Measurements from ENCODE around the gene ZC3H12D.

ZC3H12D gene

GRCh38 chr6:149484733-149485700 lies at the start of gene ZC3H12D:
ZC3H12D (minus strand) TSS chr6:149485014; CDS start chr6:149474543, 10,471 bp downstream.
- Histone ChIP-seq H3K27ac (ENCODE audit: low read depth, low read length) (no peak within 1 kb of the TSS), H3K79me2 (ENCODE audit: control insufficient read depth, insufficient read depth, low read length, unreplicated experiment) (no peaks in the 10 kb centered on the region), H3K27me3 (ENCODE audit: insufficient read depth, low read length) (no peaks in the 10 kb centered on the region), H3K4me3 (ENCODE audit: low read depth, low read length) (no peak within 1 kb of the TSS), H3K4me1 (ENCODE audit: control insufficient read depth, insufficient read depth, low read length, unreplicated experiment) (peaks cover 11% of the 10 kb centered on the region), H2AFZ (ENCODE audit: low read length, unreplicated experiment) (no peak within 1 kb of the TSS), H3K36me3 (ENCODE audit: insufficient read depth, low read length) (no peaks in the 10 kb centered on the region)

GRCh38 chr6:149529650-149530049 lies 44.8 kb upstream of the ZC3H12D start:
- no peaks in the 10 kb centered on the region for H3K27me3 ChIP-seq (ENCODE audit: insufficient read depth, low read length)
- H3K4me1 ChIP-seq (ENCODE audit: control insufficient read depth, insufficient read depth, low read length, unreplicated experiment): no peaks in the 10 kb centered on the region
- no peak overlapping the region for H3K27ac ChIP-seq (ENCODE audit: low read depth, low read length)
- H3K4me3 ChIP-seq (ENCODE audit: low read depth, low read length): no peak overlapping the region
- H3K79me2 ChIP-seq (ENCODE audit: control insufficient read depth, insufficient read depth, low read length, unreplicated experiment): peaks cover 6% of the 10 kb centered on the region
- H2AFZ ChIP-seq (ENCODE audit: low read length, unreplicated experiment): no peak overlapping the region
- peaks cover 31% of the 10 kb centered on the region for H3K36me3 ChIP-seq (ENCODE audit: insufficient read depth, low read length)

- Histone ChIP-seq H3K4me1 (ENCODE audit: control insufficient read depth, insufficient read depth, low read length, unreplicated experiment) (no peaks in the 10 kb centered on the region), H2AFZ (ENCODE audit: low read length, unreplicated experiment) (no peak overlapping the region), H3K4me3 (ENCODE audit: low read depth, low read length) (no peak overlapping the region), H3K36me3 (ENCODE audit: insufficient read depth, low read length) (peaks cover 14% of the 10 kb centered on the region; the same call in 1 of the 2 replicates), H3K27me3 (ENCODE audit: insufficient read depth, low read length) (no peaks in the 10 kb centered on the region), H3K27ac (ENCODE audit: low read depth, low read length) (no peak overlapping the region), H3K79me2 (ENCODE audit: control insufficient read depth, insufficient read depth, low read length, unreplicated experiment) (no peaks in the 10 kb centered on the region)
Measured at GRCh38 chr6:149515494-149515893, 30.7 kb upstream of the ZC3H12D start.

- H3K27me3 ChIP-seq (ENCODE audit: insufficient read depth, low read length): no peaks in the 10 kb centered on the region
- no peak overlapping the region for H3K4me3 ChIP-seq (ENCODE audit: low read depth, low read length)
- peaks cover 14% of the 10 kb centered on the region; the same call in 1 of the 2 replicates for H3K36me3 ChIP-seq (ENCODE audit: insufficient read depth, low read length)
- H3K4me1 ChIP-seq (ENCODE audit: control insufficient read depth, insufficient read depth, low read length, unreplicated experiment): no peaks in the 10 kb centered on the region
- H3K27ac ChIP-seq (ENCODE audit: low read depth, low read length): no peak overlapping the region
- no peaks in the 10 kb centered on the region for H3K79me2 ChIP-seq (ENCODE audit: control insufficient read depth, insufficient read depth, low read length, unreplicated experiment)
- H2AFZ ChIP-seq (ENCODE audit: low read length, unreplicated experiment): no peak overlapping the region
Measured at GRCh38 chr6:149513915-149514314, 29.1 kb upstream of the ZC3H12D start.

GRCh38 chr6:149510793-149511512 lies 26.1 kb upstream of the ZC3H12D start:
- Histone ChIP-seq H3K36me3 (ENCODE audit: insufficient read depth, low read length) (0 out of 2 replicates have a peak, but pooled peaks cover 9% of the 10 kb centered on the region), H3K27ac (ENCODE audit: low read depth, low read length) (no peak overlapping the region), H3K27me3 (ENCODE audit: insufficient read depth, low read length) (no peaks in the 10 kb centered on the region), H3K4me1 (ENCODE audit: control insufficient read depth, insufficient read depth, low read length, unreplicated experiment) (no peaks in the 10 kb centered on the region), H3K79me2 (ENCODE audit: control insufficient read depth, insufficient read depth, low read length, unreplicated experiment) (no peaks in the 10 kb centered on the region), H2AFZ (ENCODE audit: low read length, unreplicated experiment) (no peak overlapping the region), H3K4me3 (ENCODE audit: low read depth, low read length) (no peak overlapping the region)

- 0 out of 2 replicates have a peak, but pooled peaks cover 9% of the 10 kb centered on the region for H3K36me3 ChIP-seq (ENCODE audit: insufficient read depth, low read length)
- no peaks in the 10 kb centered on the region for H3K4me1 ChIP-seq (ENCODE audit: control insufficient read depth, insufficient read depth, low read length, unreplicated experiment)
- no peak overlapping the region for H3K4me3 ChIP-seq (ENCODE audit: low read depth, low read length)
- H3K79me2 ChIP-seq (ENCODE audit: control insufficient read depth, insufficient read depth, low read length, unreplicated experiment): no peaks in the 10 kb centered on the region
- H2AFZ ChIP-seq (ENCODE audit: low read length, unreplicated experiment): no peak overlapping the region
- H3K27ac ChIP-seq (ENCODE audit: low read depth, low read length): no peak overlapping the region
- no peaks in the 10 kb centered on the region for H3K27me3 ChIP-seq (ENCODE audit: insufficient read depth, low read length)
Measured at GRCh38 chr6:149508485-149508884, 23.7 kb upstream of the ZC3H12D start.

- H3K36me3 ChIP-seq (ENCODE audit: insufficient read depth, low read length): 0 out of 2 replicates have a peak, but pooled peaks cover 5% of the 10 kb centered on the region
- no peak overlapping the region for H3K4me3 ChIP-seq (ENCODE audit: low read depth, low read length)
- no peaks in the 10 kb centered on the region for H3K79me2 ChIP-seq (ENCODE audit: control insufficient read depth, insufficient read depth, low read length, unreplicated experiment)
- H3K27ac ChIP-seq (ENCODE audit: low read depth, low read length): no peak overlapping the region
- no peaks in the 10 kb centered on the region for H3K27me3 ChIP-seq (ENCODE audit: insufficient read depth, low read length)
- H2AFZ ChIP-seq (ENCODE audit: low read length, unreplicated experiment): no peak overlapping the region
- peaks cover 5% of the 10 kb centered on the region for H3K4me1 ChIP-seq (ENCODE audit: control insufficient read depth, insufficient read depth, low read length, unreplicated experiment)
Measured at GRCh38 chr6:149503872-149504271, 19.1 kb upstream of the ZC3H12D start.

- Histone ChIP-seq H3K36me3 (ENCODE audit: insufficient read depth, low read length) (0 out of 2 replicates have a peak, but pooled peaks cover 5% of the 10 kb centered on the region), H2AFZ (ENCODE audit: low read length, unreplicated experiment) (no peak overlapping the region), H3K27ac (ENCODE audit: low read depth, low read length) (no peak overlapping the region), H3K4me1 (ENCODE audit: control insufficient read depth, insufficient read depth, low read length, unreplicated experiment) (peaks cover 9% of the 10 kb centered on the region), H3K27me3 (ENCODE audit: insufficient read depth, low read length) (no peaks in the 10 kb centered on the region), H3K79me2 (ENCODE audit: control insufficient read depth, insufficient read depth, low read length, unreplicated experiment) (no peaks in the 10 kb centered on the region), H3K4me3 (ENCODE audit: low read depth, low read length) (no peak overlapping the region)
Measured at GRCh38 chr6:149503276-149503675, 18.5 kb upstream of the ZC3H12D start.

GRCh38 chr6:149501768-149502167 lies 17.0 kb upstream of the ZC3H12D start:
- no peak overlapping the region for H2AFZ ChIP-seq (ENCODE audit: low read length, unreplicated experiment)
- H3K27ac ChIP-seq (ENCODE audit: low read depth, low read length): no peak overlapping the region
- H3K4me1 ChIP-seq (ENCODE audit: control insufficient read depth, insufficient read depth, low read length, unreplicated experiment): peaks cover 10% of the 10 kb centered on the region
- H3K4me3 ChIP-seq (ENCODE audit: low read depth, low read length): no peak overlapping the region
- H3K27me3 ChIP-seq (ENCODE audit: insufficient read depth, low read length): no peaks in the 10 kb centered on the region
- H3K79me2 ChIP-seq (ENCODE audit: control insufficient read depth, insufficient read depth, low read length, unreplicated experiment): no peaks in the 10 kb centered on the region
- no peaks in the 10 kb centered on the region for H3K36me3 ChIP-seq (ENCODE audit: insufficient read depth, low read length)

GRCh38 chr6:149501201-149501600 lies 16.4 kb upstream of the ZC3H12D start:
- no peaks in the 10 kb centered on the region for H3K36me3 ChIP-seq (ENCODE audit: insufficient read depth, low read length)
- peaks cover 16% of the 10 kb centered on the region for H3K4me1 ChIP-seq (ENCODE audit: control insufficient read depth, insufficient read depth, low read length, unreplicated experiment)
- no peaks in the 10 kb centered on the region for H3K27me3 ChIP-seq (ENCODE audit: insufficient read depth, low read length)
- H3K4me3 ChIP-seq (ENCODE audit: low read depth, low read length): no peak overlapping the region
- no peaks in the 10 kb centered on the region for H3K79me2 ChIP-seq (ENCODE audit: control insufficient read depth, insufficient read depth, low read length, unreplicated experiment)
- no peak overlapping the region for H3K27ac ChIP-seq (ENCODE audit: low read depth, low read length)
- H2AFZ ChIP-seq (ENCODE audit: low read length, unreplicated experiment): no peak overlapping the region

All from ACC112 (cell line).